ENCODE data around the gene XG.
"Not testable (repeated sequence)": the region's sequence is repeated elsewhere in the genome, so short reads cannot be mapped to it uniquely, and the experiment has no call there.

XG gene

DNA sequence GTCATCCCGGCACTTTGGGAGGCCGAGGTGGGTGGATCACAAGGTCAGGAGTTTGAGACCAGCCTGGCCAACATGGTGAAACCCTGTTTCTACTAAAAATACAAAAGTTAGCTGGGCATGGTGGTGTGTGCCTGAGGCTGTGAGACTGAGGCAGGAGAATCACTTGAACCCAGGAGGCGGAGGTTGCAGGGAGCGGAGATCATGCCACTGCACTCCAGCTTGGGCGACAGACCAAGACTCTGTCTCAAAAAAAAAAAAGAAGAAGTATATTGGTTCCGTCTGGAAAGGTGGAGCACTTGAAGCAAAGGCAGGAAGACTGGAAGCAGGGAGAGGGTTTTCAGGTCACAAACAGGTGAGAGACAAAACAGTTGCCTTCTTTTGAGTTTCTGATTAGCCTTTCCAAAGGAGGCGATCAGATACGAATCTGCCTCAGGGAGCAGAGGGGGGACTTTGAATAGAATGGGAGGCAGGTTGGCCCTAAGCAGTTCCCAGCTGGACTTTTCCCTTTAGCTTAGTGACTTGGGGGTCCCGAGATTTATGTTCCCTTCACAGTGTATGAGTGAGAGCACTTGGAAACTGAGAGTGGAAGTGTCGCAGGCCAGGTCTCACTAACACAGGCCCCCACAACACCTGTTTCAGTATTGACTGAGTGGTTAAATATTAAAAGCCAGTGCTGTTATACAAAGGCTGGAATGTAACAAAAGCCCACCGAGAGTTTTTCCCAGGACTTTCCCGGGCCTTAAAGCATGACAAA is 28.8 kb downstream of the XG start:
- not testable (repeated sequence) for DNase-seq (ENCODE audit: low spot score)

DNA sequence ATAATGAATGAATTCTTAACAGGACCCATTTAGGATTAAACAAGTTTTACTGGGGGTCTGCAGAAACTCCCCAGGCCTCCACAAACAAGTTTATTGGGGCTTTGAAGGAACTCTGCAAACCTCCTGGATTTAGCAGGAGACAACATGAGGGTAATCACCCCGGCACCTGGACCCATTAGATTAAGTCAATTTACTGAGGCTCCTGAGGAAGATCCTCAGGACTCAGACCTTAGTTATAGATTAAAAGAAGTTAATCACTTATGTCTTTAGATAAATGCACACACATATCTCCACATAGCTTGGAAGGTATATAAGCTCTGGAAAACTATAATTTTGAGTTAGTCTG is 29.4 kb downstream of the XG start:
- no peak for DNase-seq (ENCODE audit: low spot score)

GRCh38 chrX:2781698-2782097 is 29.9 kb downstream of the XG start:
- DNase-seq (ENCODE audit: low spot score): no peak

- no peak for DNase-seq (ENCODE audit: low spot score)
Observed at GRCh38 chrX:2782171-2782570, 30.3 kb downstream of the XG start.

- DNase-seq (ENCODE audit: low spot score): no peak
Observed at GRCh38 chrX:2782778-2783177, 30.9 kb downstream of the XG start.

GRCh38 chrX:2784026-2784425 is 32.2 kb downstream of the XG start:
- no peak for DNase-seq (ENCODE audit: low spot score)

GRCh38 chrX:2785538-2785937 is 33.7 kb downstream of the XG start:
- no peak for DNase-seq (ENCODE audit: low spot score)

DNA sequence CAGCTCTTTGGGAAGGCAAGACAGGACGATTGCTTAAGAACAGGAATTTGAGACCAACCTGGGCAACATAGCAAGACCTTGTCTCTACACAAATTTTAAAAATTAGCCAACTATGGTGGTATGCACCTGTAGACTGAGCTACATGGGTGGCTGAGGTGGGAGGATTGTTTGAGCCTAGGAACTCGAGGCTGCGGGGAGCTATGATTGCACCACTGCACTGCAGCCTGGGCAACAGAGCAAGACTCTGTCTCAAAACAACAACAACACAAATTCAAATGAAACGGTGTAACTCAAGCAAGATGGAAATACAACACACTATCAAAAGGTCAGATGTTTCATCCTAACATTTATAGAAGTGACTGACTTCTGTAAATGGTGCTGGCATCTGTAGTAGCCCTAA is 37.1 kb downstream of the XG start:
- no peak for DNase-seq (ENCODE audit: low spot score)

- DNase-seq (ENCODE audit: low spot score): no peak
Observed at GRCh38 chrX:2789569-2789968, 37.7 kb downstream of the XG start.

DNA sequence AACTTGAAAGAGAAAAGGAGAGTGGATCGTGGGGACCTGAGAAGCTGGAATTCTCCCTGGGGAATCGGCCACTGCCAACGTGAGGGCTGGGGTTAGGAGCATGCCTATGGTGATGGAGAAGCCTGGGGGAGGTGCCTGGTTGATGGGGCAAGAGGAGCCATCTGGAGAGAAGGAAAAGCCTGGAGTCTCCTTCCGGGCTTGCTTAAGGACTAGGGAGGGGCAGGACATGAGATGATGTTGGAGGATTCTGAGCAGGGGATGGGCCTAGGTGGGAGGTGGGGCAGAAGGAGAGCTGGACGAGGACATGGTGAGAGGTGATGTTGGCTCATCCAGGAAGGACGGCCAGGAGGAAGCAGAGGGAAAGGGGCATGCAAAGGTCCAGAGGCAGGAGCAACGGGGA is 41.9 kb downstream of the XG start:
- DNase-seq (ENCODE audit: low spot score): no peak

GRCh38 chrX:2794336-2794735 is 42.5 kb downstream of the XG start:
- DNase-seq (ENCODE audit: low spot score): no peak

- DNase-seq (ENCODE audit: low spot score): not testable (repeated sequence)
Observed at GRCh38 chrX:2796808-2797207, 45.0 kb downstream of the XG start.

DNA sequence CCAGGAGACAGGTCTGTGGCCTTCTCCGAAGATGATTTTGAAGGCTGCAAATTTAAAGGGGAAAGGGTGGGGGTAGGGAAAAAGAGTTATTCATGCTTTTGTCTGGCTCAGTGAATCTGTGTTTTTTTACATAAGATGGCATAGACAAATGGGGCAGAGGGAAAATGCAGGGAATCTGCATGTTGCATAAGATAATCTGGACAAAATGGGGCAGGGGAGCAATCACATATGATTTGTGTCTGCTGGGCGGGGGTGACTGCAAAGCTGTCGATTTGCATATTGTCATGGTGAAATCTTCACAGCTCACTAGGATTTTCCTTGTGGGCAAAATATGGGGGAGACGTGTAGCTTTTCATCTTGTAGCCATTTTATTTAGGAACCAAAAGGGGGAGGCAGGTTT is 47.5 kb downstream of the XG start:
- DNase-seq (ENCODE audit: low spot score): no peak

- DNase-seq (ENCODE audit: low spot score): not testable (repeated sequence)
Observed at GRCh38 chrX:2799980-2800379, 48.1 kb downstream of the XG start.

DNA sequence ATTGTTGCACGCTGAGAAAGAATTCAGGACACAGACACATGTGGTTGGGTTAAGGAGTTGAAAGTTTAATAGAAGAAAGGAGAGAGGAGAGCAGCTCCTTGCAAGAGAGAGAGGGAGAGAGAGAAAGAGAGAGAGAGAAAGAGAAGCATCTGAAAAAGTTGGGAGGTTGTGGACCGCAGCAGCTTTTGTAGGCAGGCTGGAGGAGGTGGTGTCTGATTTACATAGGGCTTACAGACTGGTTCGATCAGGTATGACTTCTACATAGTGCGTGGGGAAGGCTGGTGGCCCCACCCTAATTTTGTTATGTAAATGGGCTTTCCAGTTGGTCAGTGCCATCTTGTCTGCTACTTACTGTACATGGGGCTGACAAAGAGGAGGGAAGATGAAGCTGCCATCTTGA is 49.4 kb downstream of the XG start:
- DNase-seq (ENCODE audit: low spot score): no peak

DNA sequence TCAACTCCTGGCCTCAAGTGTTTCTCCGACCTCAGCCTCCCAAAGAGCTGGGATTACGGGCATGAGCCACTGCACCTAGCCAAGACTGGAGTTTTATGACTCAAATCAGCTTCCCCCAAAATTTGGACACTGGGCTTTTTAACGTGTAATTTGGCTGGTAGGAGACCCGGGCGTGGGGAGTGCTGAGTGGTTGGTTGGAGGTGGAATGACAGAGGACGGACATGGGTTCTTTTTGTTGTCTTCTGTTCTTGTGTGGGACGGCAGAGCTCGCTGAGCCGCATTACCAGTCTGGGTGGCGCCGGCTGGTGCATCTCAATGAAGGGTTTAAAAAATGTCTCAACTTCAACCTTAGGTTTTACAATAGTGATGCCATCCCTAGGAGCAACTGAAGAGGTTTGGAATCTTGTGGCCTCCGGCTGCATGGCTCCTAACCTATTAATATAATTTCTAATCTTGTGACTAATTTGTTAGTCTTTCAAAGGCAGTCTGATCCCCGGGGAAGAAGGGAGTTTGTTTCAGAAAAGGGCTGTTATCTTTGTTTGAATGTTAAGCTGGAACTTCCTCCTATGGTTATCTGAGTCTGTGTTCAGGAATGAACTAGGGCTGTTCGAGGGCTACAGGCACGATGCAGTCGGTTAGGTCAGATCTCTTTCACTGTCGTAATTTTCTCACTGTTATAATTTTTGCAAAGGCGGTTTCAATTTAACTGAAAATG is 50.7 kb downstream of the XG start:
- DNase-seq (ENCODE audit: low spot score): not testable (repeated sequence)

DNA sequence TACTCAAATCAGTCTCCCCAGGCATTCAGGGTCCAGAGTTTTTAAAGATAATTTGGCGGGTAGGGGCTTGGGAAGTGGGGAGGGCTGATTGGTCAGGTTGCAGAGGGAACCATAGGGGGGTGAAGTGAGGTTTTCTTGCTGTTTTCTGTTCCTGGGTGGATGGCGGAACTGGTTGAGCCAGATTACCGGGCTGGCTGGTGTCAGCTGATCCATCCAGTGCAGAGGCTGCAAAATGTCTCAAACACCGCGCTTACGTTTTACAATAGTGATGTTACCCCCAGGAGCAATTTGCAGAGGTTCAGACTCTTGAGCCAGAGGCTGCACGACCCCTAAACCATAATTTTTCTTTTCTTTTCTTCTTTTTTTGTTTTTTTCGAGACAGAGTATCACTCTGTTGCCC is 51.6 kb downstream of the XG start:
- DNase-seq (ENCODE audit: low spot score): not testable (repeated sequence)

GRCh38 chrX:2804106-2804843 is 52.4 kb downstream of the XG start:
- DNase-seq (ENCODE audit: low spot score): not testable (repeated sequence)

GRCh38 chrX:2804858-2805257 is 53.0 kb downstream of the XG start:
- DNase-seq (ENCODE audit: low spot score): not testable (repeated sequence)

GRCh38 chrX:2811271-2811670 is 59.4 kb downstream of the XG start:
- no peak for DNase-seq (ENCODE audit: low spot score)

GRCh38 chrX:2812161-2812907 is 60.5 kb downstream of the XG start:
- DNase-seq (ENCODE audit: low spot score): not testable (repeated sequence)

- DNase-seq (ENCODE audit: low spot score): no peak
Observed at GRCh38 chrX:2817036-2817435, 65.2 kb downstream of the XG start.

Data from HuH-7 (cell line).